Activated CD8-positive, alpha-beta memory T cell treated with anti-CD3 and anti-CD28 coated beads, Interleukin-2, amount 50 U/mL, for 24 hours (primary cell): ENCODE data around the gene PPARGC1A.

Source experiments
- DNase-seq: peaks from one replicate; pipeline ENCODE4 v3.0.0-alpha.2; 2020; ENCODE audit errors: extremely low read depth

PPARGC1A gene

GRCh38 chr4:23844961-23845360 lies 44.9 kb downstream of the PPARGC1A start:
- DNase-seq: no peak

GRCh38 chr4:23839279-23839678 lies 50.6 kb downstream of the PPARGC1A start:
- no peak for DNase-seq

- no peak for DNase-seq
Measured at GRCh38 chr4:23838607-23839006, 51.2 kb downstream of the PPARGC1A start.

GRCh38 chr4:23838131-23838530 lies 51.7 kb downstream of the PPARGC1A start:
- no peak for DNase-seq

GRCh38 chr4:23837371-23837770 lies 52.5 kb downstream of the PPARGC1A start:
- no peak for DNase-seq

GRCh38 chr4:23835774-23836478 lies 53.9 kb downstream of the PPARGC1A start:
- DNase-seq: no peak

GRCh38 chr4:23828779-23829178 lies 61.1 kb downstream of the PPARGC1A start:
- no peak for DNase-seq

GRCh38 chr4:23828020-23828715 lies 61.7 kb downstream of the PPARGC1A start:
- DNase-seq: no peak

- DNase-seq: no peak
Measured at GRCh38 chr4:23822181-23822580, 67.7 kb downstream of the PPARGC1A start.

- no peak for DNase-seq
Measured at GRCh38 chr4:23819041-23819511, 70.8 kb downstream of the PPARGC1A start.

GRCh38 chr4:23818097-23818885 lies 71.6 kb downstream of the PPARGC1A start:
- DNase-seq: no peak

GRCh38 chr4:23814996-23815660 lies 74.7 kb downstream of the PPARGC1A start:
- no peak for DNase-seq

- no peak for DNase-seq
Measured at GRCh38 chr4:23814587-23814986, 75.3 kb downstream of the PPARGC1A start.

- no peak for DNase-seq
Measured at GRCh38 chr4:23811161-23811560, 78.7 kb downstream of the PPARGC1A start.

- DNase-seq: no peak
Measured at GRCh38 chr4:23805450-23805851, 84.4 kb downstream of the PPARGC1A start.

- no peak for DNase-seq
Measured at GRCh38 chr4:23789762-23790161, 100.1 kb downstream of the PPARGC1A start.

GRCh38 chr4:23788460-23788859 lies 101.4 kb downstream of the PPARGC1A start:
- no peak for DNase-seq

- DNase-seq: no peak
Measured at GRCh38 chr4:23788027-23788426, 101.8 kb downstream of the PPARGC1A start.

GRCh38 chr4:23782778-23783437 lies 106.9 kb downstream of the PPARGC1A start:
- DNase-seq: no peak

GRCh38 chr4:23779839-23780238 lies 110.0 kb downstream of the PPARGC1A start:
- DNase-seq: no peak

GRCh38 chr4:23779422-23779821 lies 110.4 kb downstream of the PPARGC1A start:
- DNase-seq: no peak
